ENCODE data around the gene CRABP2. TPM values are rescaled to one million over a fixed set of nuclear protein-coding genes. Genes with fewer than 3 reads are reported as not detected.

Gene CRABP2
- polyA plus RNA-seq, 2 of the 4 experiments (the other 2 are of a cell fraction) = 1.7 to 15.6 TPM

DNA sequence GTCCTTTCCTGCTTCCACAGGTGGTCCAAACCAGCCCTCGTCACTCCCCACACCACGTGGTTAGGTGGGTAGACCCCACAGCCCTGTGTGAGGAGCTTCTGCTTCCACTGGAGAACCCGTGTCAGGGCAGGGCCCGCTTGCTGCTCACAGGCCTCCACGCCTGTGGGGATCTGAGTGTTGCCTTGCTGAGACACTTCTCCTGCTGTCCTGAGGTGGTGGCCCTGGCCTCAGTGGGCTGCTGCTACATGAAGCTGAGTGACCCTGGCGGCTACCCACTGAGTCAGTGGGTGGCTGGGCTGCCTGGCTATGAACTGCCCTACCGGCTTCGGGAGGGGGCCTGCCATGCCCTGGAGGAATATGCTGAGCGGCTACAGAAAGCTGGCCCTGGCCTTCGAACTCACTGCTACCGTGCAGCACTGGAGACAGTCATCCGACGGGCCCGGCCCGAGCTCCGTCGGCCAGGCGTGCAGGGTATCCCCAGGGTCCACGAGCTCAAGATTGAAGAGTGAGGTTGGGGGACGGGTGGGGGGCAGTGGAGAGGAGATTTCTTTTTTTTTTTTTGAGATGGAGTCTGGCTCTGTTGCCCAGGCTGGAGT lies 28.7 kb upstream of the CRABP2 start:
- Histone ChIP-seq H3K27ac (no peak overlapping the region), H3K4me3 (no peak overlapping the region), H3K9me3 (no peaks in the 10 kb centered on the region), H3K4me1 (peaks cover 10% of the 10 kb centered on the region; the same call in 2 of the 3 replicates), H3K4me2 (no peak overlapping the region)
- CTCF ChIA-PET = interaction anchor here (0.6 to 42.3 kb wide), 6 partner anchors 8 to 186 kb away, joined by 3 to 2258 read pairs (median 4); partner anchors contain the start of genes CRABP2, NES and NTRK1
- WGBS (ENCODE audit: missing lambda C conversion rate) = 93% methylated on average over 20 of the region's 20 CpGs
- TF ChIP-seq E2F6 (IDR thresholded peaks at IDR 0.05; ENCODE audit: borderline replicate concordance, low read depth) (no peak), TP53 (CRISPR knock-in tag; IDR thresholded peaks at IDR 0.05) (no peak), BCL3 (IDR thresholded peaks at IDR 0.05) (no peak), TFCP2L1 (CRISPR knock-in tag; IDR thresholded peaks at IDR 0.05) (no peak), CBX2 (IDR thresholded peaks at IDR 0.05; ENCODE audit: borderline replicate concordance, low read depth) (no peak), HOXA7 (CRISPR knock-in tag; IDR thresholded peaks at IDR 0.05) (no peak), KDM1A (IDR thresholded peaks at IDR 0.05; ENCODE audit: low read depth) (no peak), CBX8 (IDR thresholded peaks at IDR 0.05) (no peak), RARB (CRISPR knock-in tag; IDR thresholded peaks at IDR 0.05) (no peak), RAD21 (conservative IDR thresholded peaks at IDR 0.05 in 1 of 2, IDR thresholded peaks at IDR 0.05 in 1 of 2) (no peak), SREBF2 (IDR thresholded peaks at IDR 0.05) (no peak), POLR2AphosphoS2 (conservative IDR thresholded peaks at IDR 0.05; ENCODE audit: low read length) (no peak), REST (IDR thresholded peaks at IDR 0.05) (no peak), HDAC2 (IDR thresholded peaks at IDR 0.05) (no peak), CHD2 (IDR thresholded peaks at IDR 0.05; ENCODE audit: low read length, partially characterized antibody) (no peak), JUNB (IDR thresholded peaks at IDR 0.05) (no peak), BHLHE40 (IDR thresholded peaks at IDR 0.05; ENCODE audit: low read depth, low read length) (no peak)
- TF ChIP-seq, protein P1, sequence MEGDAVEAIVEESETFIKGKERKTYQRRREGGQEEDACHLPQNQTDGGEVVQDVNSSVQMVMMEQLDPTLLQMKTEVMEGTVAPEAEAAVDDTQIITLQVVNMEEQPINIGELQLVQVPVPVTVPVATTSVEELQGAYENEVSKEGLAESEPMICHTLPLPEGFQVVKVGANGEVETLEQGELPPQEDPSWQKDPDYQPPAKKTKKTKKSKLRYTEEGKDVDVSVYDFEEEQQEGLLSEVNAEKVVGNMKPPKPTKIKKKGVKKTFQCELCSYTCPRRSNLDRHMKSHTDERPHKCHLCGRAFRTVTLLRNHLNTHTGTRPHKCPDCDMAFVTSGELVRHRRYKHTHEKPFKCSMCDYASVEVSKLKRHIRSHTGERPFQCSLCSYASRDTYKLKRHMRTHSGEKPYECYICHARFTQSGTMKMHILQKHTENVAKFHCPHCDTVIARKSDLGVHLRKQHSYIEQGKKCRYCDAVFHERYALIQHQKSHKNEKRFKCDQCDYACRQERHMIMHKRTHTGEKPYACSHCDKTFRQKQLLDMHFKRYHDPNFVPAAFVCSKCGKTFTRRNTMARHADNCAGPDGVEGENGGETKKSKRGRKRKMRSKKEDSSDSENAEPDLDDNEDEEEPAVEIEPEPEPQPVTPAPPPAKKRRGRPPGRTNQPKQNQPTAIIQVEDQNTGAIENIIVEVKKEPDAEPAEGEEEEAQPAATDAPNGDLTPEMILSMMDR (IDR thresholded peaks at IDR 0.05) = no peak
- TF ChIP-seq, protein P2, sequence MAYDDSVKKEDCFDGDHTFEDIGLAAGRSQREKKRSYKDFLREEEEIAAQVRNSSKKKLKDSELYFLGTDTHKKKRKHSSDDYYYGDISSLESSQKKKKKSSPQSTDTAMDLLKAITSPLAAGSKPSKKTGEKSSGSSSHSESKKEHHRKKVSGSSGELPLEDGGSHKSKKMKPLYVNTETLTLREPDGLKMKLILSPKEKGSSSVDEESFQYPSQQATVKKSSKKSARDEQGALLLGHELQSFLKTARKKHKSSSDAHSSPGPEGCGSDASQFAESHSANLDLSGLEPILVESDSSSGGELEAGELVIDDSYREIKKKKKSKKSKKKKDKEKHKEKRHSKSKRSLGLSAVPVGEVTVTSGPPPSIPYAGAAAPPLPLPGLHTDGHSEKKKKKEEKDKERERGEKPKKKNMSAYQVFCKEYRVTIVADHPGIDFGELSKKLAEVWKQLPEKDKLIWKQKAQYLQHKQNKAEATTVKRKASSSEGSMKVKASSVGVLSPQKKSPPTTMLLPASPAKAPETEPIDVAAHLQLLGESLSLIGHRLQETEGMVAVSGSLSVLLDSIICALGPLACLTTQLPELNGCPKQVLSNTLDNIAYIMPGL (CRISPR knock-in tag; IDR thresholded peaks at IDR 0.05; ENCODE audit: borderline replicate concordance) = no peak
- POLR2A ChIA-PET = no interaction called here
- ATAC-seq = no peak
- DNase-seq (ENCODE audit: low read depth in 1 of 2, low spot score in 1 of 2) = no peak
- no peak for FAIRE-seq
